ENCODE measurements around the gene RCAN2.

Gene RCAN2

GRCh38 chr6:46491201-46491627 is at the start of gene RCAN2:
Gene RCAN2, minus strand, starts transcription at chr6:46491449.
- DNase-seq (ENCODE audit: low read depth, low spot score): peak; percentile 26
- no peak for TF ChIP-seq CTCF (IDR thresholded peaks at IDR 0.05; ENCODE audit: low read depth, low read length)
- in situ Hi-C loops (cut with HindIII; ENCODE audit: low sequenced_read_pairs): no loop called here
- H3K4me3 ChIP-seq (ENCODE audit: low read depth, low read length): peak within 1 kb of the TSS; percentile 47

- TF ChIP-seq CTCF (IDR thresholded peaks at IDR 0.05; ENCODE audit: low read depth, low read length): no peak
- H3K4me3 ChIP-seq (ENCODE audit: low read depth, low read length): no peak overlapping the region
- DNase-seq (ENCODE audit: low read depth, low spot score): no peak
- in situ Hi-C loops (cut with HindIII; ENCODE audit: low sequenced_read_pairs): no loop called here
These were observed 48.6 kb upstream of the RCAN2 start for GRCh38 chr6:46539866-46540265.

DNA sequence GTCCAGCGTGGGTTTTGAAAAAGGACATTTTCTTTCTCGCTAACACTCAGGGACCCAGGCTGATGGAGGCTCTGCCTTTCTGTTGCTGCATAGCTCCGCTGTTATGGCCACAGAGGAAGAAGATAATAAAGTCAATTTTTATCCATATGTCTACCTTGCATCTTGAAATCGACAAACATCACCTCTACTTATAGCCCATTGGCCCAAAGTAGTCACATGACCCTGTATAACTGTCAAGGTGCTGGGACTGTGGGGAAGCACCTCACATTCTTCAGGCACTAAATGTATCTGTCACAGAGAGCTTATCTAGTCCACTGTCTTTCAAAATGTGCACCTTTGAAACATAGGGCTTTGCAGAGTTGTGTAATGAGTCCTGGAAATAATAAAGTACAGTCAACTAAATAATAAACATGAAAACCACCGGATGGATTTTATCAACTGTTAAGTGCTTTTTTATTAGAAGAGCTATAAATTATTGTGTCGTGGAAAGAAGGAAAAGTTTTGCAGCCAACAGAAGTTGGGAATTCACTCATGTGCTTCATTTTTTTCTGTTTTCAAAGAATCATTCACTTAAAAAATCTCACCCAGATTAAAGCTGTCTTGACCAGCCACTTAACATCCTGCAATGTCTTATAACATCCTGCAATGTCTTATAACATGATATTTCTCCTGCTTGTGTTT is 47.7 kb upstream of the RCAN2 start:
- in situ Hi-C loops (cut with HindIII; ENCODE audit: low sequenced_read_pairs): no loop called here
- no peak for TF ChIP-seq CTCF (IDR thresholded peaks at IDR 0.05; ENCODE audit: low read depth, low read length)
- no peak for DNase-seq (ENCODE audit: low read depth, low spot score)
- H3K4me3 ChIP-seq (ENCODE audit: low read depth, low read length): no peak overlapping the region

- DNase-seq (ENCODE audit: low read depth, low spot score): no peak
- no peak overlapping the region for H3K4me3 ChIP-seq (ENCODE audit: low read depth, low read length)
- in situ Hi-C loops (cut with HindIII; ENCODE audit: low sequenced_read_pairs): no loop called here
- no peak for TF ChIP-seq CTCF (IDR thresholded peaks at IDR 0.05; ENCODE audit: low read depth, low read length)
These were observed 39.6 kb upstream of the RCAN2 start for GRCh38 chr6:46530896-46531295.

- no peak for TF ChIP-seq CTCF (IDR thresholded peaks at IDR 0.05; ENCODE audit: low read depth, low read length)
- no peak for DNase-seq (ENCODE audit: low read depth, low spot score)
- H3K4me3 ChIP-seq (ENCODE audit: low read depth, low read length): no peak overlapping the region
- in situ Hi-C loops (cut with HindIII; ENCODE audit: low sequenced_read_pairs): no loop called here
These were observed 37.9 kb upstream of the RCAN2 start for GRCh38 chr6:46528961-46529750.

GRCh38 chr6:46526607-46527006 is 35.4 kb upstream of the RCAN2 start:
- TF ChIP-seq CTCF (IDR thresholded peaks at IDR 0.05; ENCODE audit: low read depth, low read length): no peak
- H3K4me3 ChIP-seq (ENCODE audit: low read depth, low read length): no peak overlapping the region
- in situ Hi-C loops (cut with HindIII; ENCODE audit: low sequenced_read_pairs): no loop called here
- DNase-seq (ENCODE audit: low read depth, low spot score): no peak

Data from astrocyte of the spinal cord (primary cell).